Measurements from ENCODE around the gene CENPL. TPM values are rescaled to one million over a fixed set of nuclear protein-coding genes. Genes with fewer than 3 reads are reported as not detected.
"Not testable (repeated sequence)": the region's sequence is repeated elsewhere in the genome, so short reads cannot be mapped to it uniquely, and the experiment has no call there.

Gene CENPL, protein sequence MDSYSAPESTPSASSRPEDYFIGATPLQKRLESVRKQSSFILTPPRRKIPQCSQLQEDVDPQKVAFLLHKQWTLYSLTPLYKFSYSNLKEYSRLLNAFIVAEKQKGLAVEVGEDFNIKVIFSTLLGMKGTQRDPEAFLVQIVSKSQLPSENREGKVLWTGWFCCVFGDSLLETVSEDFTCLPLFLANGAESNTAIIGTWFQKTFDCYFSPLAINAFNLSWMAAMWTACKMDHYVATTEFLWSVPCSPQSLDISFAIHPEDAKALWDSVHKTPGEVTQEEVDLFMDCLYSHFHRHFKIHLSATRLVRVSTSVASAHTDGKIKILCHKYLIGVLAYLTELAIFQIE
- polyA plus RNA-seq (ENCODE audit: insufficient read length): 15.7 TPM
- long read RNA-seq, donor 1, partial matches to known transcripts: 0 of 2 reads
- long read RNA-seq, donor 1, other reads (novel, unspliced or antisense): 0 of 2 reads
- long read RNA-seq, donor 2, partial matches to known transcripts: 0 of 2 reads
- long read RNA-seq, donor 2, other reads (novel, unspliced or antisense): 0 of 2 reads
- long read RNA-seq, donor 3, partial matches to known transcripts: 0 of 3 reads
- long read RNA-seq, donor 3, other reads (novel, unspliced or antisense): 0 of 3 reads
- long read RNA-seq, donor 4: 0 reads
- long read RNA-seq, donor 5, partial matches to known transcripts: 0 of 4 reads
- long read RNA-seq, donor 5, other reads (novel, unspliced or antisense): 0 of 4 reads
- long read RNA-seq, donor 6, partial matches to known transcripts: 0 of 4 reads
- long read RNA-seq, donor 6, other reads (novel, unspliced or antisense): 0 of 4 reads
- long read RNA-seq, donor 7, partial matches to known transcripts: 0 of 2 reads
- long read RNA-seq, donor 7, other reads (novel, unspliced or antisense): 0 of 2 reads
- long read RNA-seq, donor 8: 0 reads

DNA sequence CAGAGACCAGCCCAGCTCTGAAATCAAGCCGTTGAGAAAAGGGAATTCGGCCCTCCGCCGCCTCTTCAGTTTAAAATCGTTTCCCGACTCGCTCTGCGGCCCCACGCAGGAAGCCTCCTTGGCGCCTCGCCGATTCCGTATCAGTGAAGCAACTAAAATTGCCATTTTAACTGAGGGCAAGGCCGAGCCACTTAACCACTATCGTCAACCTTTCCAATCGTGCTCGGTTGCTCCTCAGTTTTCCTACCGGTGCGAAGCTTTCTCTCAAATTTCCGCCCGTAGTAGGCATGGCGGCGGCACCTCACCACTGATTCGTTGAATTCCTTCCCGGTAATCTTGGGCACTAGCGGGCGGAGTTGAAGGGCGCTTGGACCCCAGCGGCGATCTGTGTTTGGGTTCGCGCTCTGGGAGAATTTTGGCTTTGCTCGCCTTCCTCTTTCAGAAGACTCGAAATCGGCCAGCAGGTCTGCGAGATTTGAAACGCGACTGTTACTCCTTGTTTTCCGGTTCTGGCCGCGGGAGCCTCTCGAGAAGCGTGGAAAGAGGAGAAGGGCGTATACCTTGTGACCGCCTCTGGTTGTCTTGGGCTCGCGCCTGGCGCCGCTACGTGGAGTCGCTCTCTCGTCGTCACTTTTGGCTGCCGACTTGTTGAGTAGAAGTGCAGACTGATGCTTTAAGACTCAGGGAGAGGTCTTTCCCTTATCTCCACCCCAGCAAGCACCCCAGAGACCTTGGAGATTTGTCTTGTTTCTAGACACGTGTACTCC is at the start of gene CENPL, which contains the start of gene DARS2:
Gene CENPL, minus strand, starts transcription at position 569 of the 767 bp plus-strand sequence. CDS start 13,584 bp downstream, outside the sequence.
Gene DARS2, plus strand, starts transcription at position 359 of the 767 bp plus-strand sequence. CDS start 557 bp downstream, outside the sequence.
- DNase-seq: peak; percentile 97

DNA sequence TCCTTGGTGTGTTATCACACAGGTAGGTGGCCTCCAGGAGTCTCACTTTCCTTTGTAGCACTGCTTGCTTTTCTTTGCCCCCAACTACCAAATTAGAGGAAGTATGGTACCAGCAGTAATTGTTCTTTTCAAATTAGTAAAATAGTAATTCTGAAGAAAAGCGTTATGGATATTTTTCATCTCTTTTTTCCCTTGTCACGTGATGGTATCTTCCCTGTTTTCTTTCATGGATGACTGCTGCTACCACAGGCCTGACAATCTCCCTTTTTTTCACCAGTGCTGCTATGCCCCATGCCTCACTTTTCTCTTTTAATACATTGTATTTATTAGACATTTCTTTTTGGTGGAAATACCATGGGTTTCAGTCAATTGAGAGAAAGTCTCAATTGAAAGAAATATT is 46.8 kb upstream of the CENPL start:
- no peak for DNase-seq

DNA sequence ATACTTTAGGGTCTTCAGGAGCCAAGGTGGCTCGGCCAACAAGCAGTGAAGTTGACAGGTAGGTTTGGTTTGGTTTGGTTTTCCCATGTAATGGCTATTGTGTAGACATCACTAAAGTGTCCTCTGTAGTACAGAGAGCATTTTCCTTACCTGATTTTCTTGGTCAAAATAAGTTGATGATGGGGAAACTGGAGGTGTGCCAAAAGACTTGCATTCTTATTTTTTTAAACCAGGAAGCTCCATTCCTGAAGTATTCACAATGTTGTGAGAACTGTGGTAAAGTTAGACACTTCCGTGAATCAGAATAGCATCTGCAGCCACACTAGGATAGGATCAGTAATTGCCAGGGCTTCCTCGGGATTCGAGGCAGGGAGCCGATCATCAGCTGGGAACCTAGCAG is 46.4 kb upstream of the CENPL start:
- no peak for DNase-seq

DNA sequence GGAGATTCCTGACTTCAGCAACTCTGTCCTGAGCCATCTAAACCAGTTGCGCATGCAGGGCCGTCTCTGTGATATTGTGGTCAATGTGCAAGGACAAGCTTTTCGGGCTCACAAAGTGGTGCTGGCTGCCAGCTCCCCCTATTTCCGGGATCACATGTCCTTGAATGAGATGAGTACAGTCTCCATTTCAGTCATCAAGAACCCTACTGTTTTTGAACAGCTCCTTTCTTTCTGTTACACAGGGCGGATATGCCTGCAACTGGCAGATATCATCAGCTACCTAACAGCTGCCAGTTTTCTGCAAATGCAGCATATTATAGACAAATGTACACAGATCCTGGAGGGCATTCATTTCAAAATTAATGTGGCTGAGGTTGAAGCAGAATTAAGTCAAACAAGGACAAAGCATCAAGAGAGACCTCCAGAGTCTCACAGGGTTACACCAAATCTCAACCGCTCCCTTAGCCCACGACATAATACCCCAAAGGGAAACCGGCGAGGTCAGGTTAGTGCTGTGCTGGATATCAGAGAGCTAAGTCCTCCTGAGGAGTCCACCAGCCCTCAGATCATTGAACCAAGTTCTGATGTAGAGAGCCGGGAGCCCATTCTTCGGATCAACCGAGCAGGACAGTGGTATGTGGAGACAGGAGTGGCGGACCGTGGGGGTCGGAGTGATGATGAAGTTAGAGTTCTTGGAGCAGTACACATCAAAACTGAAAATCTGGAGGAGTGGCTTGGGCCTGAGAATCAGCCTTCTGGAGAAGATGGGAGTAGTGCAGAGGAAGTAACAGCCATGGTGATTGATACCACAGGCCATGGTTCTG is 45.8 kb upstream of the CENPL start:
- DNase-seq: no peak

DNA sequence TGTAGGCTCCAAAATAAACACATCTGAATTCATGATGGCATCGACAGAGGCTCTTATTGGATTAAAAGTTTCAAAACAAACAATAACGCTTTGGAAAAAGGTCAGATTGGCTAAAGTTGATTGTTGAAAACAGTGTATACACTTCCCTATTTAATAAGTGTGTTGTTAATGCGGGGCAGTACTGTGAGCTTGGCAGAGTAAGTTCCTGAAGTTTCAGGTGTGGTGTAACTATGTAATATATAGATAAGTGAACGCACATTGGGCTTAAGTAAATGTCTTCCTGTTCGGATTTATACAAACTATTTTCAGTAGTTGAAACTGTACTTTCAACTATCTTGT is 44.3 kb upstream of the CENPL start:
- DNase-seq: no peak

DNA sequence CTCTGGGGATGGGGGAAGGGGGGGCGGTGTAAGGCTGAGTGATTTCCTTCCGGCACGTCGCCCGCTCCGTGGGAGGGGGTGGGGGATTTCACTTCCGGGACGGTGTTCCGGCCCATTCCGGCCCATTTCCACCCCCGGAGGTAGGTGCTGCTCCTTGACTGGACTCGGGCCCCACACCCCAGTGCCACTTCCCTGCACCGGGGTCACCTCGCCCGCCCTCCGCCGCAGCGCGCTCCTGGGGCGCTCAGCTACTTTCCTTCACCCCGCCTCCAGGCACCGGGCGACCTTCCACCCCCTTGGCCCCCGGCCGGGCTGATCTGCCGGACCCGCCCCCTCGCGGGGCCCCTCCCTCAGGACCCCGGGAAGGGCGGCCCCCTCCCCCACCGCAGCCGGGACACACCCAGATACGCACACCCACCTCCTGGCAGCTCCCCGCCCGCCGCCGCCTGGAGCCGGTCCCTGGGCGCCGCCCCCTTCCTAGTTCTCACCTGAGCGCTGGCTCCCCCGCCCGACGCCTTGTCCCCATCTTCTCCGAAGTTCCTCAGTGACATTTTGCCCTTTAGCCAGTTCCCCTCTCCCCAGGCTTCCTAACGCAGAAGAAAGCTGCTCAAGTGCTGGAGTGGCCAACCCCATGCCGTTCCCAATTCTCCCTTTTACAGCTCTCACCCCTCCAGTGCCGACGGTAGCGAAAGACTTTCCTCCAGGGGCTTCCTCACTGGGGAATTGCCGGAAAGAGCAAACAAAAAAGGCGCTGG is 43.8 kb upstream of the CENPL start, which contains the start of gene ZBTB37:
Gene ZBTB37, plus strand, starts transcription at position 115 of the 755 bp plus-strand sequence. CDS start 1,846 bp downstream, outside the sequence.
- DNase-seq: peak; percentile 81

DNA sequence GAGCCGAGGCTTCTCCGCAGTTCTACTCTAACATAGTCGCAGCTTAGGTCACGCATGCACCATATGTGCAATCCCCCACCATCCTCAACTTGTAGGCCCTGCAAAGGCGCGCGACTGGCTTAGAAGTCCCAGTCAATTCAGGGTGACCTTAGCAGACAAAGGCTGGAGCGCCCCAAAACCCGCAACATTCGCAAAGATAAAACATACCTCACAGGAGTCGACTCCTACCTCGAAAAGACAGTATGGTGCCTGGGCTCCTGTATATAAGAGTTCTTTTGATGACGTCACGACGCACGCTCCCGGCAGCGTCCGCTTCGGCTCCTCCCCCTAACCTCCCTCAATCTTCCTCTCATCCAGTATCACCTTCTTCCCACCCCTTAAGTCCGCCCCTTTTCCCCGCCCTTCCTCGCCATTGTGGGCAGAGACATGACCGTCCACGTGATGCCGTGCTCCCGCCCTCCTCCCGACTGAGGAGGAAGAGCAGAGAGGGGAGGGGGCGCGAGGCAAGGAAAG is 43.1 kb upstream of the CENPL start, which contains the start of gene GAS5:
Gene GAS5, minus strand, starts transcription at position 237 of the 513 bp plus-strand sequence.
- DNase-seq: peak; percentile 100

DNA sequence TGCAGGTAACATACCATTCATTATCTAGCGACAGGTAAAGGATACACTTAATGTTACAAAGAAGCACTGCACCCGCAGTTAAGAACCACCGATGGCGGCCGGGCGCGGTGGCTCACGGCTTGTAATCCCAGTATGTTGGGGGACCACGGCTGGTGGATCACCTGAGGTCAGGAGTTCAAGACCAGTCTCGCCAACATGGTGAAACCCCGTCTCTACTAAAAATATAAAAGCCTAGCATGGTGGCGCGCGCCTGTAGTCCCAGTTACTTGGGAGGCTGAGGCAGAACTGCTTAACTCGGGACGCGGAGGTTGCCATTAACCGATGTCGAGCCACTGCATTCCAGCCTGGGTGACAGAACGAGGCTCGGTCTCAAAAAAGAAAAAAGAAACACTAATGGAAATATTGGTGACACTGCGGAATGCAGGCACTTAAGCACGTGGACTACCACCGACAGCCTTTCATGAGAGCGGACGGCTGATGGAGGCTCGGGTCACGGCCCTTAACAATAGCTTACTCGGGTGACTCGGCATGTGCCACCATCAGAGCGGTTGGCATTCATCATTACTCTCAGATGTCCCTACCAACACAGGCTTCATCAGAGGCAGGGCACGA is 42.6 kb upstream of the CENPL start:
- no peak for DNase-seq

DNA sequence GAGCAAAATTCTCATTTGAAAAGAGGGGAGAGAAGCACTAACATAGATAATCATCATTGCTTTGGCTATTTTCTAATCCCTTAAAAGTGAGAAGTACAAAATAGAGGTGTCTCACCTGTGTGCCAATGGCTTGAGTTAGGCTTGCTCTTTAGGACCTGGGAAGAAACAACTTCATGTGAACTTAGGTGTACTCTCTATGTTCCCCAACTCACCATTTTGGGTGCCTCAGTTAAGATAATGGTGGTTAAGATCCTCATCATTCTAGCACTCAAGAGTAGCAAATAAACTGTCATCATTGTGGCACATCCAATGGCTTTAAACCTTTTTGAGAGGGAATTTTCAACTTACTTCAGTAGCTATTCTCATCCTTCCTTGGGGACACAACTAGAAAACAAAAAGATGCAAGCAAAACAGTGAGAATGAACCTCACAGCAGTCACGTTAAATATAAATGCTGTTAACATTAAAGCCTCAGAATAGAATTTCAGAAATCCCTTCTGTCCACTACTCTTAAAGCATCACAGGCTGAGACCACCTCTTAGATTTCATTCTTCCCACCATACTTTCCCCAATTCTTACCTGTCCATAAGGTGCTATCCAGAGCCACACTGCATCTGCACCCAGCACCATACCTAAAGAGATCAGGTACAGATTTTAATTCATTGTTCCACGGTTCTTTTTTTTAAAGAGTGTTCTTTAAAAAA is 41.9 kb upstream of the CENPL start:
- DNase-seq: no peak

DNA sequence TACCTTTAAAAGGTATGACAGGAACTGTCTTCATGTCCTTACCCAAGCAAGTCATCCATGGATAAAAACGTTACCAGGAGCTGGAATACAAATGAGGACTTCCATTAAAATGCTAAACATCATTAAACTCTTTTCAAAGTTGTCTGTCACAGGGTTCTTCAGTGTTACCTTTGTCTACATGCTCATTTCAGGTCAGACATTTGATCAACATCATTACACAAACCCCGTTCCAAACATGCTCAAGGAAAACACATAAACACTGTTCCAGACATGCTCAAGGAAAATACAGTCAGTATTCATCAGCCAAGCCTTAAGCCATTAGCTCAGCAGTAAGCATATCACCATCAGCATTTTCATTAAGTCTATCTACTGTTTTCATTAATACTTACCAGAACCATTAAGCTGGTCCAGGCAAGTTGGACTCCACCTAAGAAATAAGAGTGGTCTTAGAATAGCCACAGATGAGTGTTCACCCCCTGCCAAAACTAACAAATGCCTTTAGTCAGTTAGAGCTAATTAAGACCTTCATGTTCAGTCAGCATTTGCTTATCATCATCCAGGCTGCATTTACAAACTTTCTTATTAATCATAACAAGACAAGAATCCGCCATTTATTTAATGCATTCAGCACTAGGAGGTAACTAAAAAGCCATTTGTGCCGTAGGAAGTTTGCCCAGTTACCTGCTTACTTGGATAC is 40.9 kb upstream of the CENPL start:
- DNase-seq: no peak

DNA sequence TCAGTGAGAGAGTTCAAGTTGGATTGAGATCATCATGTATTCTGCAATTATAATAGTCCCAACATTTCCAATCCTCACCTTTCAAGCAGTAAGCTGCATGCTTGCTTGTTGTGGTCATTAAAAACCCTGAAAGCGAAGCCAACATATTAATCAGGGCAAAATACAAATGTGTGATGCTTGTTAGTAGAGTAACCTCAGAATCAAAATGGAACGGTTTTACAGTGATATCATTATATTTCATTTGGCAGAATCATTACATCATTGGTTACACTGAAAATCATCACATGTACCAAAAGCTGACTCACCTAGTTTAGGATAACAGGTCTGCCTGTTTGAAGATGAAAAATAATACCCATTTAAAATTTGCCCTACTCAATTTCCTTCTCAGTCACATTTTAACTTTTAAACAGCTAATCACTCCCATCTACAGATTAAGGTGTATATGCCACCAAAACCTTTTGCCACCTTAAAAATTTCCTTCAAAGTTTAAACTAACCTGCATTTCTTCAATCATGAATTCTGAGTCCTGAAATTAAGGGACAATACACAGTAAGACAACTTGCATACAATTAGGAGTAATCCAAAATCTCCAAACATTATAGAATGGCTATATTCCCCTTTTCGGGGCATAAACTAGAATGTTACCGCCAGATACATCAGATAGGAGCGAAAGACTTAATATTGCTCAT is 39.6 kb upstream of the CENPL start:
- DNase-seq: no peak

DNA sequence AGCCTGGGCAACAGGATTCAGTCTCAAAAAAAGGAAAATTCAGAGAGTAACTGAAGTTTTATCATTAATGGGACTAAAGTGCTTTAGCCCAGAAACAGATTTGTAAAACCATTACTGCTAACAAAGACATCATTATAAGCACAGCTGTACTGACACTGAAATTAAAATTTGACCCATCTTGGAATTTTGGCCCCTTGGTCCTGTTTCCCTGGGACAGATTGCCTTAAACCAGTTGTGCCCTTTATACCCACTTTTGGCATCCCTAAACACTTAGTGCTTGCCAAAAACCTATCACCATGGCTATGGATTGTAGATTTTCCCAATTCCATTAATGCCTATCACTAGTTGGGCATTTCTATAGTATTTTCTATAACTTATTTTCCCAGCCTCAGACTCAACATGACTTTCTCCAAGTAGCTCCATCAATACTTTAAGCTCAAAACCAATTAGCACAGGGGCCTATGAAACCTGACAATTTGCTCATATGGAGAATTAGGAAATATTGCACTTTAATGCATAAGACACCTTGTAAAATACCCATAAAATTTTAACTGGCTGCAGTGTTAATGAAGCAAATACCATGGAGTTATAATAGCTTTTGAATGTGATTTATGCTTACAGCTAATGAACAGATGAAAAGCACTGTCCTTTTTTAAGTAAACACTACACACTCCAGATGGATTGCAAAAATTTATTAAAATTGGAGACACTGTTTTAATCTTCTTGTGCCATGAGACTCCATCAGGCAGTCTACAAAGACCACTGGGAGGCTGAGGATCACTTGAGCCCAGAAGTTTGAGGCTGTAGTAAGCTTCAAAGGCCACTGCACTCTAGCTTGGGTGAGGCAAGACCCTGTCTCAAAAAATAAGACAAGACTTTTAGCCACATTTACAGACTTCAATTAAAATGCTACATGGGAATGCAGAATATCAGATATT is 38.8 kb upstream of the CENPL start:
- no peak for DNase-seq

DNA sequence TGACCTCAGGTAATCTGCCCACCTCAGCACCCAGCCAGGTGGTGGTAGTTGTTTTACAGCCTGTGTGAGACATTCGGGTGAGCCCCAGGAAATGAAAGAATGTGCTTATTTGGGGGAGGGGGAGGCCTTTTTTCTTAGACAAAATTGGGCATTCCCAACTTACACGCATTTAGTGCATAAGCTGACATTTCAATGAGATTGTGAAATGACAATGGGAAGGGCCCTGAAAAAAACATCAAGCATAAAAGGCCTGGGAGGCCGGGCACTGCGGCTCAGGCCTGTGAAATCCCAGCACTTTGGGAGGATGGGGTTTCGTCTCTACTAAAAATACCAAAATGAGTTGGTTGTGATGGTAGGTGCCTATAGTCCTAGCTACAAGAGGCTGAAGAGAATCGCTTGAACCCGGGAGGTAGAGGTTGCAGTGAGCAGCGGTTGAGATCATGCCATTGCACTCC is 38.1 kb upstream of the CENPL start:
- DNase-seq: no peak

DNA sequence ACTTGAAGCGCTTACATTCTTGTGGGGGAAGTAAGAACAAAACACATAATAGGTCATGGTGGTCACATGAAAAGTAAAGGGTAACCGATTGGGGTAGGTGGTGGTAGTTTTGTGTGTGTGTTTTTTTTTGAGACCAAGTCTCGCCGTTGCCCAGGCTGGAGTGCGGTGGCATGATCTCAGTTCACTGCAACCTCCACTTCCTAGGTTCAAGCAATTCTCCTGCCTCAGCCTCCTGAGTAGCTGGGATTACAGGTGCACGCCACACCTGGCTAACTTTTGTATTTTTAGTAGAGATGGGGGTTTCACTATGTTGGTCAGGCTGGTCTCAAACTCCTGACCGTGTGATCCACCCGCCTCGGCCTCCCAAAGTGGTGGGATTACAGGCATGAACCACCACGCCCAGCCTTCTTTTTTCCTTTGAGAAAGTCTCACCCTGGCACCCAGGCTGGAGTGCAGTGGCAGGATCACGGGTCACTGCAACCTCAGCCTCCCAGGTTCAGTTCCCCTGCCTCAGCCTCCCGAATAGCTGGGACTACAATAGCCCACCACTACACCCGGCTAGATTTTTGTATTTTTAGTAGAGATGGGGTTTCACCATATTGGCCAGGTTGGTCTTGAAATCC is 37.6 kb upstream of the CENPL start:
- DNase-seq: not testable (repeated sequence)

DNA sequence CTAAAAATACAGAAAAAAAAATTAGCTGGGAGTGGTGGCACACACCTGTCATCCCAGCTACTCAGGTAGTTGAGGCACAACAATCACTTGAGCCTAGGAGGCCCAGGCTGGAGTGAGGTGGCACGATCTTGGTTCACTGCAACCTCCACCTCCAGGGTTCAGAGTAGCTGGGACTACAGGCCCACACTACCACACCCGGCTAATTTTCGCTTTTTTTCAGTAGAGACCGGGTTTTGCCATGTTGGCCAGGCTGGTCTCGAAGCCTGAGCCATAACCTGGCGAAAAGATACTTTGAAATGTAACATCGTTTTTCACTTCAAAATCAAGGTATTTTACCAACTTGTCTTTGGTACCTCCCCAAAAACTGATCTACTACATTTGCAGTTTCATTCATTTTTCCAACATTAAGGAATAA is 37.1 kb upstream of the CENPL start:
- DNase-seq: no peak

DNA sequence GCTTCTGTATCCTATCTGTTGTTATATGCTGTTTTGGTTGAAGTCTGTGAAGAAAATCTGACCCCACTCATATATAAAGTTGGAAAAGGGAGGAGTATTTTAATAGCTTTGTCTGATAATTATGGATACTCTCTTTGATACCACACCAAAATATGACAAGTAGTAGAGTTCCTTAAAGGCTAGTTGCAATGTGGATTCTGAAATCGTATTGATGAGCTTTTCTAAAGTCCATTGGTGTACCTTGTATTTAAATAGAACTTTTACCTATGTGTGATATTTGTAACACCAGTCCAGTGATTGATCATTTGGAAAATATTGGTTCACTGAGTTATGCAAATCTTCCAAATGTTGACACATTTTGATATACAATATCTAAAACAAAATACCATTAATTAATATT is 35.4 kb upstream of the CENPL start:
- no peak for DNase-seq

Measured in left kidney (tissue), 8 donors.